GM19395 (cell line): ENCODE results near the gene LRRD1.
"Not testable (repeated sequence)": the region's sequence is repeated elsewhere in the genome, so short reads cannot be mapped to it uniquely, and the experiment has no call there.

Experiments used
- ATAC-seq: cut with Tn5 transposase; IDR thresholded peaks from one replicate; pipeline ENCODE4 v1.9.1; 2021; ENCODE audit warnings: mild to moderate bottlenecking, moderate library complexity; ENCODE audit not compliant: unreplicated experiment

Gene LRRD1

DNA sequence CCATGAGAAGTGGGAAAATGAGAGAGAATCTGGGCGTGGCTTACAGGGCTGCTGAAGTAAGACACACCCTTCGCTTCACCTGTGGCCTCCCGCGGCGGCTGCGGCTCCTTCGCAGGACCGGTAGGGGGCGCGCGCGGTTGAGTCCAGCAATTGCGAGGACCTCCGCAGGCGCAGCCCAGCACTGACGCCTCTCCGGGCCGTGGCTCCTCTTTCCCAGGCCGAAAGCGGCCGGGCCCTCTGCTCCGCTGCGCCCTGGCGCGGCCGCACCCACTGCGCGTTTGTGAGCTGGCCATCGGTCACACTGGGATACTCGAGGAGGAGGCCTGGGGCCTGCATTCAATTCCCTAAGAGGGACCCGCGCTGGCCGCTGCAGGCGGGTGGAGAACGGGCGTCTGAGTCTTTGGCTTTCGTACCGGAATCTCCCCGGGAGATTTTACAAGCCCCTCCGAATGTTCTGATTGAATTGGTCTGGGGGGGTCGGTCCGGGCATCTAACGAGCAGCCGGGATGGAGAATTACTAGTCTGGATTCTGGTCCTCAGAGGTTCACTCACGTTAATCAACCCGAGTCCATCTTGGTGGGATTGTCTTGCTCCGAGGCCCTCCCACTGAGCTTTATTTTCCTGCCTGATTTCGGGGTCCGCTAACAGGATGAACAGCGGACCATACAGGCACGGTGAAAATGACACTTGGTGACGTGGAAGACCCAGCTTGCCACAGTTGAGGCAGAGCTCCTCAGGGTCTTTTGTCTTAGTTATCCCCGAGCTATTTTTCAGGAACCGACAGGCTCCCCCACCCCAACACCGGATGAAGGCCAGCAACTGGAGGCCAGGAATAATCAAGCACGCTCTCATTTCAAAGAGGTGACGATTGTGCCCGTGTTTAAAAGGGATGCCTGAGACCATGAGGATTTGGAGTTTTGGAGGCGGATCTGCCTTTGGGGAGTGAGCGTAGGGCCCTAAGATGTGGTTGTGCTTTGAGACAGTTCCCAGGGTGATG is at the start of gene LRRD1:
TSS of gene LRRD1 (minus strand) at position 215 of the 997 bp plus-strand sequence. CDS start 13,940 bp downstream, outside the sequence.
- peak; percentile 99 for ATAC-seq

DNA sequence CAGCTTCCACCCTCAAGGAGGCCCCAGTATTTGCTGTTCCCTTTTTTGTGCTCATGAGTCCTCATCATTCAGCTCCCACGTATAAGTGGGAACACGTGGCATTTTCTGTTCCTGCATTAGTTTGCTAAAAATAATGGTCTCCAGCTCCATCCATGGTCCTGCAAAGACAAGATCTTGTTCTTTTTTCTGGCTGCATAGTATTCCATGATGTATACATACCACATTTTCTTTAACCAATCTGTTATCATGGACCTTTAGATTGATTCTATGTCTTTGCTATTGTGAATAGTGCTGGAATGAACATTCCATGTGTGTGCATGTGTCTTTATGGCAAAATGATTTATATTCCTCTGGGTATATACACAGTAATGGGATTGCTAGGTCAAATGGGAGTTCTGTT is 49.8 kb upstream of the LRRD1 start:
- no peak for ATAC-seq

DNA sequence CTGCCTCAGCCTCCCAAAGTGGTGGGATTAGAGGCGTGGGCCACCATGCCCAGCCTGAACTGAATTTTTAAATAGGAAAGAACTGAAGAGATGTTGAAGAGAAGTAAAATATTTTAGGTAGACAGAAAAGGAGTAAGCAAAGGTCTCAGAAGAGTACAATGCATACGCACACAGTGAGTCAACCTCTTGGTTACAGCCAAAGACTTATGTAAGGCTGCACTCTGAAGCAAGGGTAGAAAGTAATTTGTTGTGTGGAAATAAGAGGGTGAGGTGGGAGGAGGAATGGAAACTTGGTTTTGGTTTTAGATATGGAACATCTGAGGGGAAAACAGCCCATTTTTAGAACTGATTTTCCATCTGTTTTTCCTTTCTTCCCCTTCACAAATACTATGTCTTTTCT is 49.2 kb upstream of the LRRD1 start:
- ATAC-seq: no peak

DNA sequence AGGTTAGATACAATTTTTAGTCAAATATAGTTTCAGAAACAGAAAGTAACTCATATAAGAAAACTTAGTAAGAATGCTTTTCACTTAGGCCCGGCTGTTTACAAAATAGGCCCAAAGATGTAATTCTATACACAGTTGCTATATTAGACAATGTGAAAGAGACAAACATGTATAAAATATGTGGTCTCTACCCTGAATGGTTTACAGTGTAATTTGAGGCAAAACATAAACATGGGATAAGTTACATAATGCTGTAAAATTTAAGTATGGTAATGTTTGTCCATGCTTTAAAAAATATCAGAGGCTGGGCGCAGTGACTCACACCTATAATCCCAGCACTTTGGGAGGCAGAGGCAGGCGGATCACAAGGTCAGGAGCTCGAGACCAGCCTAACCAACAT is 48.0 kb upstream of the LRRD1 start:
- no peak for ATAC-seq

DNA sequence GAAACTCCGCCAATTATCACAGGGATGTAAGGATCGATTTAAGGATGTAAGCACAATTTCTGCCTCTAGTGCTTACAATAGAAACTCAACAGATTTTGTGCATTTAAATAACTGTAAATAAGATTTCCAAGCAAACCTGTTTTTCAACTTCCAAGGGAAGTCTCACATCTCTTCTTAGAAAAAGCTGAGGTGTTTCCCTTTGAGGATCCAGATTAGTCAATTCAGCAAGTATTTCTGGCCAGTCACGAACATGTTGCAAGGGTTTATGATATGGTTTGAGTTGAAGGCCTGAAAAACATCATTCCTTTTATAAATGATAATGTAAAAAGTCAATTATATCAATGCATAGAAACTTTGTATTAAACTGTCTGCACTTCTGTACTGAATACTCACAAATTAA is 42.8 kb upstream of the LRRD1 start:
- no peak for ATAC-seq

DNA sequence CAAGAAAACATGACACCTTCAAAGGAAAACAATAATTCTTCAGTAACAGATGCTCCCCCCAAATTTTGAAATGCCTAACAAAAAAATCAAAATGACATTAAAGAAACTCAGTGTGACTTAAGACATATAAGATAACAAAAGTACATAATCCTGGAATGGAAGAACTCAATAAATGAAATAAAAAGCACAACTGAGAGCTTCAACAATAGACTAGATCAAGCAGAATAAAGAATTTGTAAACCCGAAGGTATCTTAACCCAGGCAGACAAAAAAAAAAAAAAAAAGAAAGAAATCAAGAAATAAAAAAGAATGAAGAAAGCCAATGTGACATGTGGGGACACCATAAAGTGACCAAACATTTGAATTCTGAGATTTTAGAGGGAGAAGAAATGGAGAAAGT is 27.7 kb upstream of the LRRD1 start:
- ATAC-seq: no peak

DNA sequence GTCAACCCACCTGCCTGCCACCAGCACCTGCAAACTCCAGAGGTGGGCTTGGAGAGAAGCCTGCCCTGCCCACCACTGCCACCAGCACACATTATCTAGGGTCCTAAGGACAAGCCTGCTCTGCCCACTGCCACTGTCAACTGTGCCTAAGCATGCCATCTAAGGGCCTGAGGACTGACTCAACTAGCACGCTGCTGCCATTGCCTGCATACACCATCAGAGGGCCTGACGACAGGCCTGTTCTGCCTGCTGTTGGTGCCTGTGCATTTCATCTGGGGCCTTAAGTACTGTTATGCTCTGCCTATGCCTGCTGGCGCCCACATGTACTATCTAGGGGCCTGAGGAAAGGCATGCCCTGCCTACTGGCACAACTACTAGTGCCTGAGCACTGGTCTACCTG is 27.0 kb upstream of the LRRD1 start:
- ATAC-seq: no peak

DNA sequence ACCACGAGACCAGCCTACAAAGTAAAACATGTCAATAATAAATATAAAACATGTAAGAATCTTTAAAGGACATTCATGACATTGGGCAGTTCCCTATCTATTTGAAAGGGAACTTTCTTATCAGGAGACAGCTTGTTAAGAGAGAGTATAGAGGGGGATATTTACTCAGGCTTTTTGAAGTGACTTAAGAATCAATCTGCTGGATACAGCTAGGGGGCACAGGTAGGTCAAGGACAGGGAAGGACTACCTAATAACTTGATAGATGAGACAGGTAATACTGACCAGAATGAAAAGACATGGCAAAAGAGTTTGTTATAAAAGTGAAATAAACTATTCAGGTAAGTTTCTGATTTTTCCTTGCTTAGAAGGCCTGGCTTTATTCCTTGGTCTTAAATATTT is 21.8 kb upstream of the LRRD1 start:
- ATAC-seq: no peak

DNA sequence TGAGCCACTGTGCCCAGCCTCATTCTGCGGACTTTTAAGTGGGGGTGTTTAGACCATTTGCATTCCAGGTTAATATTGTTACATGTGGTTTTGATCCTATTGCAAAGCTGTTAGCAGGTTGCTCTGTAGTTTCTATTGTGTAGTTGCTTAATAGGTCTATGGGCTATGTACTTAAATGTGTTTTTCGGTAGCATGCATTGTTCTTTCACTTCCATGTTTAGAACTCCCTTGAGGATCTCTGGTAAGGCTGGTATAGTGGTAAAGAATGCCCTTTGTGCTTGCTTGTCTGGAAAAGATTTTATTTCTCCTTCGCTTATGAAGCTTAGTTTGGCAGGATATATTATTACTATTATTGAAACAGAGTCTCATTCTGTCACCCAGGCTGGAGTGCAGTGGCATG is 13.4 kb upstream of the LRRD1 start:
- no peak for ATAC-seq

DNA sequence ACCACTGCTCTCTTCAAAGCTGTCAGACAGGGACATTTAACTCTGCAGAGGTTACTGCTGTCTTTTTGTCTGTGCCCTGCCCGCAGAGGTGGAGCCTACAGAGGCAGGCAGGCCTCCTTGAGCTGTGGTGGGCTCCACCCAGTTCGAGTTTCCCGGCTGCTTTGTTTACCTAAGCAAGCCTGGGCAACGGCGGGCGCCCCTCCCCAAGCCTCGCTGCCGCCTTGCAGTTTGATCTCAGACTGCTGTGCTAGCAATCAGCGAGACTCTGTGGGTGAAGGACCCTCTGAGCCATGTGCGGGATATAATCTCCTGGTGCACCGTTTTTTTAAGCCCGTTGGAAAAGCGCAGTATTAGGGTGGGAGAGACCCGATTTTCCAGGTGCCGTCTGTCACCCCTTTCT is 10.3 kb upstream of the LRRD1 start:
- ATAC-seq: not testable (repeated sequence)

DNA sequence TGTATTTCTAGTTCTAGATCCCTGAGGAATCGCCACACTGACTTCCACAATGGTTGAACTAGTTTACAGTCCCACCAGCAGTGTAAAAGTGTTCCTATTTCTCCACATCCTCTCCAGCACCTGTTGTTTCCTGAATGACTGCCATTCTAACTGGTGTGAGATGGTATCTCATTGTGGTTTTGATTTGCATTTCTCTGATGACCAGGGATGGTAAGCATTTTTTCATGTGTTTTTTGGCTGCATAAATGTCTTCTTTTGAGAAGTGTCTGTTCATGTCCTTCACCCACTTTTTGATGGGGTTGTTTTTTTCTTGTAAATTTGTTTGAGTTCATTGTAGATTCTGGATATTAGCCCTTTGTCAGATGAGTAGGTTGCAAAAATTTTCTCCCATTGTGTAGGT is 5.4 kb upstream of the LRRD1 start:
- not testable (repeated sequence) for ATAC-seq

DNA sequence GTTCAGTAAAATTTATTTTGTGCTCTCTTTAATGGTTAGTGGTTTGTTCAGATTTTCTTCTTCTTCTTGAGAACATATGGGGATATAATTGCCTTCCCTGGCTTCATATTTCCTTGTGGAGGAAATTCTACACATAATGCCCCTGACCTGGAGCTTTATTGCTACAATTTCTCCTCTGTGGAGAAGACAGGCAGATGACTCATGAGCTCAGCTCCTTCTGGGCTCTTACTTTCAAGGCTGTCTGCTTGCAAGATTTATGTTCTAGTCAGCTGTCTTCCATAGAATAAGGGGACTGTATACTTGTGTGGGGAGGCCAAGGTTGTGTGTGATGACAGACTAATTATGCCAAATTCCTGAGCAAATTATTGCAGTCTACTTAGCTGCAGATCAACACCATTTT is 1.6 kb downstream of the LRRD1 start:
- ATAC-seq: no peak

DNA sequence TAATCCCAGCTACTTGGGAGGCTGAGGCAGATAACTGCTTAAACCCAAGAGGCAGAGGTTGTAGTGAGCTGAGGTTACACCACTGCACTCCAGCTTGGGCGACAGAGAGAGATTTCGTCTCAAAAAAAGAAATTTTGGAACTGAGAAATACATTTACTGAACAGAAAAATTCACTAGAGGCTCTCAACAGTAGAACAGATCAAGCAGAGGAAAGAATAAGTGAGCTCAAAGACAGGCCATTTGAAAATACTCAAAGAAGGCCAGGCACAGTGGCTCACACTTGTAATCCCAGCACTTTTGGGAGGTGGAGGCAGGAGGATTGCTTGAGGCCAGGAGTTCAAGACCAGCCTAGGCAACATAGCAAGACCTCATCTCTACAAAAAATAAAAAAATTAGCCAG is 9.4 kb downstream of the LRRD1 start:
- not testable (repeated sequence) for ATAC-seq

DNA sequence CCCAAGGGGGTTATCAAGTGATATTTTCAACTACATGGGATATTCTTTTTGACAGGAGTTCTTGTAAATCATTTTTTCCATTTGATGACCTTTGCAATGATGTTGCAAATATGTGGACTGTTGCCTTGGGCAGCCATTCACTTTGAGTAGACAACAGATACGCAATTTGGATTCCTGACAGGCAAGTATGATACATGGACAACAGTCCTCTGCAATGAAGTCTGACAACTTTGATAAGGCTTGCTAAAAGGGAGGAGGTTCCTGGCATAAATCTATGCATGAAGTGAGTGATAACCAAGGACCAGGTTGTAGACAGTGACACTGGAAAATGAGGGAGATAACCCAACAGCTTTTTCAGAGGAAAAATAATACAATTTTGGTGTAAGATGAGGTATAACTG is 17.7 kb downstream of the LRRD1 start:
- no peak for ATAC-seq

DNA sequence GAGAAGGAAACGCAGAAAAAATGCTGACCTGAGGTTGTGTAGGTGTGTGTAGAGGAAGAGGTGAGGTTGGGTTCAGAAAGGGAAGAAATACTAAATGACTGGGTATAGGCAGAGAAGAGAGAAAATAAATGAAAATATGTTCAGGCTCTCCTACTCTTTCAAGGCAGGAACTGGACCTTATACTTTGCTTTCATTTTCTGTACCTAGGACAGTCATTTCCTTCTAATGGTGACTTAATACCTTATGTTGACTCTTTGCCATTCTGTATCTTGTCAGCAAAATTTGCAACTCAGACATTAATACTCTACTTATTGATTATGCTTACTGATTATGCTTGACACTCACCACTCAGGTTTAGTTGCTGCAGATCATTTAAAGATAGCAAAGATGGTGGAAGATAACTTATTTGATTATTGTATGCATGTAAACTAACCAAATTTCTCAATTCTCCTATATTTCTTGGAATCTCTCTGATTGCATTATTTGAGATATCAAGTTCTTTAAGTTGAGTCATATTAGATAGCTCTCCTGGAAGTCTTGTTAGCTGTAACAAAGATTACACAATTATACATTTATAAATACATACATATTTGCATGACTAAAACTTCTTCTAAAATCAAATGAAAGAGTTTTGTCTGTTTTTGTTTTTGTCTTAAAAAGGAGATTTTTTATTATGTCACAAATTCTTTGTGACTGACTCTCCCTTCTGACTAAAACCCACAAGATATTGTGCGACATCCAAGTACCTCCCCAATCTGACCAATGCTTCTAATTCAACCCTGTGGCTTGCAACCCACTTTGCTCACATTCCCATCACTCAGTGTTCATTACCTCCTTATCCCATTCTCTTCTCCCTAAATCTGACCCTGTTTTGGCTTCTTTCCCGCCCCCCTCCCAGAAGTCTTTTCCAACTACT is 20.0 kb downstream of the LRRD1 start:
- peak; percentile 92 for ATAC-seq

DNA sequence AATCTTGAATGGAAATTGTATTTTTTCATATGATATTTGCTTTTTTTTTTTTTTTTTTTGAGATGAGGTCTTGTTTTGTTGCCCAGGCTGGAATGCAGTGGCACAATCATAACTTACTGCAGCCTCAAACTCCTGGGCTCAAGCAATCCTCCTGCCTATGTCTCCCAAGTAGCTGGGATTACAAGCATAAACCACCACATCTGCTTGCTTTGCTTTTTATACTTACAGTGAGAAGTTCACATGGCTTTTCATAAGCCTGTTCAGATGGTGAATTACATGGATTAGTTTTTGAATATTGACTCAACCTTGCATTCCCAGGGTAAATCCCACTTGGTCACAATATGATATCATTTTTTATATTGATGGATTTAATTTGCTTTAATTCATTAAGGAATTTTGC is 22.0 kb downstream of the LRRD1 start:
- no peak for ATAC-seq

DNA sequence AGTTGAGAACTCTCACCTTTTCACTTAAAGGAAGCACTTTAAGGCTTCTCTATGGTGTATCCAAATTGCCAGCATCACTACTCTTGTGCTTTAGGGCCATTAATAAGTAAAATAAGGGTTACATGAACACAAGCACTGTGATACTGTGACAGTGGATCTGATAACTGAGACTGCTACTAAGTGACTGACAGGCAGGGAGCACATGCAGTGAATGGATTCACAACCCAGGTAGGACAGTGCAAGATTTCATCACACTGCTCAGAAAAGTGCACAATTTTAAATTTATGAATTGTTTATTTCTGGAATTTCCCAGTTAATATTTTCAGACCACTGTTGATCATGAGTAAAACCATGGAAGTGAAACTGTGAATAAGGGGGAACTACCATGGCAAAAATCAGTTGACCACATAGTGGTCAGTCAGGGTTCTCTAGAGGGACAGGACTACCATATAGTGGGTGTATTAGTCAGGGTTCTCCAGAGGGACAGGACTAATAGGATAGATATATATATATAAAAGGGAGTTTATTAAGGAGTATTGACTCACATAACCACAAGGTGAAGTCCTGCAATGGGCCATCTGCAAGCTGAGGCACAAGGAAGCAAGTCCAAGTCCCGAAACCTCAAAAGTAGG is 23.7 kb downstream of the LRRD1 start:
- ATAC-seq: no peak

DNA sequence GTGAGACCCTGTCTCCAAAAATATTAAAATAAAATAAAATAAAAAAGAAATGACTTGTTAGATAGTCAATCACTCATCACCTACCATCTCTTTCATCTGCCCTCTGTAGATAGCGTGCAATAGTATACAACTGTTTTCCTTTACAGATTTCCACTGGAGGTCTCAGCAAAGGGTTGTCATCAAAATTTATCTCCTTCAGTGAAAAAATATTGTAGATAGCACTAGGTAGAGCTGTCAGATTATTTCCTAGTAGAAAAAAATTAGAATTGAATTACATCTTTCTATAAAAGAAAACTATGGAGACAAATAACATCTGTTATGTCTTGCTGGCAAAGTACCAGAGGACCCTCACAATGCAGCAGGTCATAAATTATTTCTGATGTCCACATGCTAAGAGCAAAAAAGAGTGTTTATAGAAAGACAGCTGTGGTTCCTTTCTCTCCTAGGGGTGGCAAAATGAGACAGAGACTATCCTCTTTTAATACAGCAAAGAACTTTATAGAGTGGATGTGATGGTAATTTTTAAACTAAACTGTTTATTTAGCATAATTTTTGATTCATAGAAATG is 28.4 kb downstream of the LRRD1 start:
- no peak for ATAC-seq

DNA sequence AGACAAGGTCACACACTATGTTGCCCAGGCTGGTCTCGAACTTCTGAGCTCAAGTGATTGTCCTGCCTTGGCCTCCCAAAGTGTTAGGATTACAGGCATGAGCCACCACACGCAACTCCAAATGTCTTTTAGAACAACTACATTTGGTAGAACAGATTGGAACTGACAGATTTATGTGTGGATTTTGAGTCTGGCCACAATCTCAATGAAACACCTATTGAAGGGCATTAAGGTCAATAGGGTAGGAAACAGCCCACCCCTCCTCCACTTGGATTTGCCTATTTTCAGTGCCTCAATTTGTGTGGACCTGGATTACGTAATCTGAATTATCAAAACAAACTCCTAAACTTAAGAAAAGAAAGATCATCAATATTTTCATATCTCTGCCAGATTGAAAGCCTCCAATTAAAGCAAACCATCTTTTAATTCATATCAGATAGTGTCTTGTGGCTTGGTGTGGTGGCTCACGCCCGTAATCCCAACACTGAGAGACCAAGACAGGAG is 29.2 kb downstream of the LRRD1 start:
- no peak for ATAC-seq

DNA sequence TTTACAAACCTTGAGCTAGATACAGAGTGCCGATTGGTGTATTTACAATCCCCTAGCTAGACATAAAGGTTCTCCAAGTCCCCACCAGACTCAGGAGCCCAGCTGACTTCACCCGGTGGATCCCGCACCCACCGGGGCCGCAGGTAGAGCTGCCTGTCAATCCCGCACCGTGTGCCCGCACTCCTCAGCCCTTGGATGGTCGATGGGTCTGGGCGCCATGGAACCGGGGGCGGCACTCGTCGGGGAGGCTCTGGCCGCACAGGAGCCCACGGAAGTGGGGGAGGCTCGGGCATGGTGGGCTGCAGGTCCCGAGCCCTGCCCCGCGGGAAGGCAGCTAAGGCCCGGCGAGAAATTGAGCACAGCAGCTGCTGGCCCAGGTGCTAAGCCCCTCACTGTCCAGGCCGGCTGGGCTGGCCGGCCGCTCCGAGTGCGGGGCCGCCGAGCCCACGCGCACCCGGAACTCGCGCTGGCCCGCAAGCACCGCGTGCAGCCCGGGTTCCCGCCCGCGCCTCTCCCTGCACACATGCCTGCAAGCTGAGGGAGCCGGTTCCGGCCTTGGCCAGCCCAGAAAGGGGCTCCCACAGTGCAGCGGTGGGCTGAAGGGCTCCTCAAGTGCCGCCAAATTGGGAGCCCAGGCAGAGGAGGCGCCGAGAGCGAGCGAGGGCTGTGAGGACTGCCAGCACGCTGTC is 35.6 kb downstream of the LRRD1 start:
- ATAC-seq: not testable (repeated sequence)
